Measurements from ENCODE around the gene NECAB3.

- TF ChIP-seq CTCF (IDR thresholded peaks at IDR 0.05) (no peak), POLR2A (IDR thresholded peaks at IDR 0.05; ENCODE audit: low read depth) (no peak)
These were observed 10.0 kb downstream of the NECAB3 start for GRCh38 chr20:33664085-33664761.
